ENCODE measurements around the gene ICE1. TPM values are rescaled to one million over a fixed set of nuclear protein-coding genes. Genes with fewer than 3 reads are reported as not detected.

Gene ICE1
- polyA plus RNA-seq, 1 donor (not counting 4 experiments of a cell fraction or from before 2014, with no cell fraction given): 18.4 TPM

- no peak overlapping the region for H3K4me3 ChIP-seq (ENCODE audit: control insufficient read depth in 2 of 3, extremely low read depth in 1 of 3, insufficient read depth in 2 of 3, low read depth in 1 of 3, low read length in 3 of 3)
- no peak for DNase-seq (ENCODE audit: low read depth, low spot score)
- H3K4me1 ChIP-seq (ENCODE audit: control insufficient read depth, extremely low read depth, insufficient read depth, low read length): no peaks in the 10 kb centered on the region
- no peak for FAIRE-seq
- no peaks in the 10 kb centered on the region for H3K9me1 ChIP-seq (ENCODE audit: control insufficient read depth, extremely low read depth, insufficient read depth, low read length)
- H4K20me1 ChIP-seq (ENCODE audit: control insufficient read depth, extremely low read depth, insufficient read depth, low read length): no peaks in the 10 kb centered on the region
- no peak overlapping the region for H3K27ac ChIP-seq (ENCODE audit: control insufficient read depth, insufficient read depth, low read length)
- H3K9ac ChIP-seq (ENCODE audit: control insufficient read depth, extremely low read depth, insufficient read depth, low read length): no peak overlapping the region
- dilution Hi-C loops (cut with MboI; ENCODE audit: extremely low pct_ligation_motif_present, low sequenced_read_pairs): no loop called here
- no peaks in the 10 kb centered on the region for H3K79me2 ChIP-seq (ENCODE audit: control insufficient read depth, insufficient read depth, low read length)
- H2AFZ ChIP-seq (ENCODE audit: control insufficient read depth, low read length): no peak overlapping the region
- H3K9me3 ChIP-seq (ENCODE audit: control insufficient read depth, low read depth, low read length): no peaks in the 10 kb centered on the region
- H3K36me3 ChIP-seq (ENCODE audit: control insufficient read depth in 2 of 2, extremely low read depth in 1 of 2, insufficient read depth in 2 of 2, low read length in 2 of 2): no peaks in the 10 kb centered on the region
- no peak overlapping the region for H3K4me2 ChIP-seq (ENCODE audit: control insufficient read depth, extremely low read depth, insufficient read depth, low read depth, low read length)
- H3K27me3 ChIP-seq (ENCODE audit: control insufficient read depth, extremely low read depth, insufficient read depth, low read length): peaks cover 5% of the 10 kb centered on the region
- TF ChIP-seq CTCF (optimal IDR thresholded peaks at IDR 0.05 in 1 of 3, IDR thresholded peaks at IDR 0.05 in 1 of 3, conservative IDR thresholded peaks at IDR 0.05 in 1 of 3; ENCODE audit: extremely low read depth in 1 of 3, insufficient read depth in 2 of 3, low read length in 3 of 3) (no peak), EZH2 (IDR thresholded peaks at IDR 0.05; ENCODE audit: low read length) (no peak)
These were observed 77.0 kb downstream of the ICE1 start for GRCh38 chr5:5499442-5499841.

DNA sequence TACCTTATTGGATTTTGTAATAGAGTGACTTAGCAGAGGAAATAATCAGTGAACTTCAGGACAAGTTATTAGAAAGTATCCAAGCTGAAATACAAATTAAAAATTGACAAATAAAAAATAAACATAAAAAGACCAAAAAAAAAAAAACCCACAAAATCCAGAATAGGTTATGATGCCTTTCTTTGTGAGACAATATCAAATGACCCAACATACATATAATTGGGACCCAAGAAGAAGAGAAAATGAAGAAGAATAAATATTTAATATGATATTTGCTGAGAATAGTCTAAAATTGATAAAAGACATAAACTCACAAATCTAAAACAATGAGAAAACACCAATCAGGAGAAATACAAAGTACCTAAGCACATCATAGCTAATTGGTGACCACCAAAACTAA, 81.8 kb downstream of the ICE1 start:
- Histone ChIP-seq H3K36me3 (ENCODE audit: control insufficient read depth in 2 of 2, extremely low read depth in 1 of 2, insufficient read depth in 2 of 2, low read length in 2 of 2) (no peaks in the 10 kb centered on the region), H2AFZ (ENCODE audit: control insufficient read depth, low read length) (no peak overlapping the region), H3K27ac (ENCODE audit: control insufficient read depth, insufficient read depth, low read length) (no peak overlapping the region), H3K9me3 (ENCODE audit: control insufficient read depth, low read depth, low read length) (no peaks in the 10 kb centered on the region), H3K9ac (ENCODE audit: control insufficient read depth, extremely low read depth, insufficient read depth, low read length) (no peak overlapping the region), H3K4me2 (ENCODE audit: control insufficient read depth, extremely low read depth, insufficient read depth, low read depth, low read length) (no peak overlapping the region), H3K4me1 (ENCODE audit: control insufficient read depth, extremely low read depth, insufficient read depth, low read length) (no peaks in the 10 kb centered on the region), H4K20me1 (ENCODE audit: control insufficient read depth, extremely low read depth, insufficient read depth, low read length) (no peaks in the 10 kb centered on the region), H3K4me3 (ENCODE audit: control insufficient read depth in 2 of 3, extremely low read depth in 1 of 3, insufficient read depth in 2 of 3, low read depth in 1 of 3, low read length in 3 of 3) (no peak overlapping the region), H3K79me2 (ENCODE audit: control insufficient read depth, insufficient read depth, low read length) (no peaks in the 10 kb centered on the region), H3K27me3 (ENCODE audit: control insufficient read depth, extremely low read depth, insufficient read depth, low read length) (no peaks in the 10 kb centered on the region), H3K9me1 (ENCODE audit: control insufficient read depth, extremely low read depth, insufficient read depth, low read length) (no peaks in the 10 kb centered on the region)
- no peak for DNase-seq (ENCODE audit: low read depth, low spot score)
- dilution Hi-C loops (cut with MboI; ENCODE audit: extremely low pct_ligation_motif_present, low sequenced_read_pairs): no loop called here
- TF ChIP-seq CTCF (optimal IDR thresholded peaks at IDR 0.05 in 1 of 3, IDR thresholded peaks at IDR 0.05 in 1 of 3, conservative IDR thresholded peaks at IDR 0.05 in 1 of 3; ENCODE audit: extremely low read depth in 1 of 3, insufficient read depth in 2 of 3, low read length in 3 of 3) (no peak), EZH2 (IDR thresholded peaks at IDR 0.05; ENCODE audit: low read length) (no peak)
- no peak for FAIRE-seq
